GM21381 (cell line): ENCODE results near the gene FBXO42.

Experiments
- ATAC-seq: cut with Tn5 transposase; IDR thresholded peaks from one replicate; pipeline ENCODE4 v1.9.1; 2021; ENCODE audit warnings: mild to moderate bottlenecking, moderate library complexity; ENCODE audit not compliant: unreplicated experiment

Gene FBXO42

GRCh38 chr1:16206547-16207317, 145.5 kb downstream of the FBXO42 start:
- peak; percentile 85 for ATAC-seq

GRCh38 chr1:16205891-16206546, 146.3 kb downstream of the FBXO42 start:
- ATAC-seq: no peak

GRCh38 chr1:16205334-16205671, 147.0 kb downstream of the FBXO42 start:
- no peak for ATAC-seq

GRCh38 chr1:16204634-16205333, 147.5 kb downstream of the FBXO42 start:
- no peak for ATAC-seq

- no peak for ATAC-seq
These were observed 148.1 kb downstream of the FBXO42 start for GRCh38 chr1:16204216-16204615.

GRCh38 chr1:16203550-16203949, 148.7 kb downstream of the FBXO42 start:
- no peak for ATAC-seq

- ATAC-seq: no peak
These were observed 149.7 kb downstream of the FBXO42 start for GRCh38 chr1:16202281-16203210.

- ATAC-seq: no peak
These were observed 152.6 kb downstream of the FBXO42 start for GRCh38 chr1:16199700-16200099.

- no peak for ATAC-seq
These were observed 153.2 kb downstream of the FBXO42 start for GRCh38 chr1:16199157-16199501.

GRCh38 chr1:16198444-16199156, 153.7 kb downstream of the FBXO42 start:
- no peak for ATAC-seq

- ATAC-seq: no peak
These were observed 155.4 kb downstream of the FBXO42 start for GRCh38 chr1:16196874-16197273.
